MCF 10A (cell line): ENCODE data around the gene HPF1. TPM values are rescaled to one million over a fixed set of nuclear protein-coding genes. Genes with fewer than 3 reads are reported as not detected.
"Not testable (repeated sequence)": the region's sequence is repeated elsewhere in the genome, so short reads cannot be mapped to it uniquely, and the experiment has no call there.

Experiments
- Bru-seq: library from RNA; stranded (reverse); fragments of 400-500 nt; gene quantifications from one replicate; lab custom pipeline; 2021; lab: Mats Ljungman, UMichigan
- BruChase-seq, 2 experiments: library from RNA; stranded (reverse); fragments of 400-500 nt; gene quantifications; one replicate each; lab custom pipeline; 2021; lab: Mats Ljungman, UMichigan
- BruUV-seq: library from RNA; stranded (reverse); fragments of 400-500 nt; replicated peaks from 2 replicates; lab custom pipeline; 2021; lab: Mats Ljungman, UMichigan
- CTCF ChIA-PET: fragments of 300-600 bp; sonication (Branson Sonifier 250); formaldehyde crosslinking; extraction: SDS; loops from one replicate; lab custom pipeline; 2021; ENCODE audit warnings: antibody characterized with exemption, inconsistent platforms; lab: Yijun Ruan, JAX
- POLR2A ChIA-PET: fragments of 300-600, 350-650 bp; sonication (Branson Sonifier 250); formaldehyde crosslinking; extraction: SDS; loops from one replicate; lab custom pipeline; 2020; ENCODE audit warnings: antibody characterized with exemption, inconsistent platforms; lab: Yijun Ruan, JAX
- DNase-seq: peaks from one replicate; pipeline ENCODE4 v3.0.0-alpha.2; 2018; ENCODE audit not compliant: unreplicated experiment
- H3K27ac Mint-ChIP-seq: one replicate; pipeline ENCODE4 v1.8.0; 2022; ENCODE audit warnings: mild to moderate bottlenecking, low read depth, mixed read lengths; ENCODE audit not compliant: unreplicated experiment
- H3K27me3 Mint-ChIP-seq: one replicate; pipeline ENCODE4 v1.8.0; 2022; ENCODE audit warnings: mixed read lengths; ENCODE audit not compliant: insufficient read depth, unreplicated experiment
- H3K36me3 Mint-ChIP-seq: one replicate; pipeline ENCODE4 v1.8.0; 2022; ENCODE audit warnings: mild to moderate bottlenecking, moderate library complexity, mixed read lengths; ENCODE audit not compliant: insufficient read depth, unreplicated experiment
- H3K4me1 Mint-ChIP-seq: one replicate; pipeline ENCODE4 v1.8.0; 2022; ENCODE audit warnings: mixed read lengths; ENCODE audit not compliant: insufficient read depth, unreplicated experiment
- H3K4me3 Mint-ChIP-seq: one replicate; pipeline ENCODE4 v1.8.0; 2022; ENCODE audit warnings: mild to moderate bottlenecking, moderate library complexity, mixed read lengths; ENCODE audit not compliant: unreplicated experiment
- H3K9me3 Mint-ChIP-seq: one replicate; pipeline ENCODE4 v1.8.0; 2022; ENCODE audit warnings: mixed read lengths; ENCODE audit not compliant: unreplicated experiment
- CTCF ChIP-seq: fragments of 200-600 bp; IDR thresholded peaks from one replicate; pipeline ENCODE4 v1.8.0; 2022; ENCODE audit warnings: antibody characterized with exemption, mild to moderate bottlenecking; ENCODE audit not compliant: unreplicated experiment
- intact Hi-C: fragments of 100-400 bp; cut with micrococcal nuclease; formaldehyde crosslinking; loops from 2 replicates; pipeline ENCODE4 v1.14.1; 2022
- long read RNA-seq: library from polyadenylated mRNA; stranded (forward); transcript quantifications from one replicate; pipeline ENCODE4 v2.0.0, GENCODE V29; 2022
- total RNA-seq: library from RNA; stranded (reverse); gene quantifications from 2 replicates; pipeline ENCODE4 v1.2.3, GENCODE V29; 2022

HPF1 gene
- total RNA-seq (15.6 and 17.4 TPM in 2 replicates), Bru-seq, nascent RNA (percentile 65 among the genes with signal in this experiment), BruChase-seq, experiment 1, labeled RNA remaining after a 6-hour chase (percentile 66 among the genes with signal in this experiment), BruChase-seq, experiment 2, labeled RNA remaining after a 2-hour chase (percentile 67 among the genes with signal in this experiment)
- long read RNA-seq, transcript HPF1-201 (8 exons, 1,230 nt) = major isoform, 32 of 46 reads
- long read RNA-seq, partial matches to known transcripts = 4 of 46 reads
- long read RNA-seq, other reads (novel, unspliced or antisense) = 8 of 46 reads

GRCh38 chr4:169757575-169758184, at the start of gene HPF1:
Gene HPF1 (minus strand): TSS chr4:169757944. CDS start chr4:169757877, 67 bp downstream.
- Mint-ChIP-seq H3K36me3 (peaks cover 12% of the 10 kb centered on the region), H3K4me1 (peaks cover 30% of the 10 kb centered on the region), H3K27me3 (no peaks in the 10 kb centered on the region), H3K9me3 (no peaks in the 10 kb centered on the region), H3K4me3 (peak within 1 kb of the TSS; percentile 76), H3K27ac (peak within 1 kb of the TSS; percentile 61)
- intact Hi-C loops = no loop called here
- DNase-seq = peak; percentile 95
- ChIA-PET POLR2A (interaction anchor here (0.6 to 1.3 kb wide), 12 partner anchors 16 to 1703 kb away, joined by 3 to 6 read pairs (median 4); no protein-coding TSS in a partner anchor), CTCF (interaction anchor here (0.6 to 1.0 kb wide), 4 partner anchors 52 to 332 kb away, joined by 3 to 5 read pairs (median 4); no protein-coding TSS in a partner anchor)
- no peak for TF ChIP-seq CTCF
- BruUV-seq = no TSS peak

DNA sequence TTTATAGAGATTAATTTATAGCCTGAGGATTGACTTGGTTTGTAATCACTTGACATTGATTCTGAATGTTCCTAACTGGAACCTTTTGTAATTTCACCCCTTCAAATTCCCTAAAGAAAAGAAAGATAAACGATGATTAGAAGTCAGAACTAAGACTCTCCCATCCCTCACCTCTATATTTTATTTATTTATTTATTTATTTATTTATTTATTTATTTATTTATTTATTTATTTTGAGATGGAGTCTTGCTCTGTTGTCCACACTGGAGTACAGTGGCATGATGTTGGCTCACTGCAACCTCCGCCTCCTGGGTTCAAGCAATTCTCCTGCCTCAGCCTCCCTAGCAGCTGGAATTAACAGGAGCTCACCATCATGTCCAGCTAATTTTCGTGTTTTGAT, 49.0 kb upstream of the HPF1 start:
- POLR2A ChIA-PET, H3K4me1 Mint-ChIP-seq, H3K36me3 Mint-ChIP-seq, DNase-seq, H3K9me3 Mint-ChIP-seq, BruUV-seq, H3K27ac Mint-ChIP-seq, H3K4me3 Mint-ChIP-seq, H3K27me3 Mint-ChIP-seq, intact Hi-C loops: not testable (repeated sequence)
- CTCF ChIA-PET = interaction anchor here (0.7 to 2.3 kb wide), 2 partner anchors 241 to 1790 kb away, joined by 4 to 7 read pairs; no protein-coding TSS in a partner anchor

- Mint-ChIP-seq H3K27ac (no peak overlapping the region), H3K4me3 (no peak overlapping the region), H3K4me1 (no peaks in the 10 kb centered on the region), H3K27me3 (no peaks in the 10 kb centered on the region), H3K9me3 (no peaks in the 10 kb centered on the region), H3K36me3 (no peaks in the 10 kb centered on the region)
- peak; percentile 13 for DNase-seq
- no TSS peak for BruUV-seq
- TF ChIP-seq CTCF = no peak
- intact Hi-C loops = no loop called here
- ChIA-PET POLR2A (interaction anchor here (1.3 kb wide), 1 partner anchor 21 kb away, joined by 3 read pairs; no protein-coding TSS in a partner anchor), CTCF (no interaction called here)
Observed at GRCh38 chr4:169803413-169803812, 45.7 kb upstream of the HPF1 start.

DNA sequence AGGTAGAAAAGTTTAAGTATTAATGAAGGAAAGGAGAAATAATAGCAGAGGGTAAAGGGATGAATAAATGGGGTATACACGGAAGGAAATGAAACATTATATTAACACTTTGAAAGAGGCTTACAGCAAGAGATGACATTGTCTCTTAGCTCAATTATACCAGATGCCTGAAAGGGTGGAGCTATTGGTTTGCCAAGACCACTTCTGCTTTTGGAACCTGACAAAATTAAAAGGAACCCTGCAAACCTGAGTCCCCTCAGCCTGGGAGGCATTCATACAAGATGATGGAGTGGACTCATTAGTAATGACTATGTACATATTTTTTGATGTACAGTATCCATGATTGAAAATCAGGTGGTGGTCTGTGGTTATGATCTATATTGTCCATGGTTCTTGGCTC, 45.1 kb upstream of the HPF1 start:
- BruUV-seq = no TSS peak
- TF ChIP-seq CTCF = no peak
- no peak overlapping the region for H3K4me3 Mint-ChIP-seq
- no peaks in the 10 kb centered on the region for H3K36me3 Mint-ChIP-seq
- H3K27me3 Mint-ChIP-seq = no peaks in the 10 kb centered on the region
- H3K27ac Mint-ChIP-seq = no peak overlapping the region
- ChIA-PET CTCF (interaction anchor here (1.0 kb wide), 1 partner anchor 98 kb away, joined by 3 read pairs; no protein-coding TSS in a partner anchor), POLR2A (no interaction called here)
- no peak for DNase-seq
- H3K4me1 Mint-ChIP-seq = no peaks in the 10 kb centered on the region
- no peaks in the 10 kb centered on the region for H3K9me3 Mint-ChIP-seq
- intact Hi-C loops = no loop called here
